OCI-LY3 (cell line): ENCODE results near the gene SSU72.

ENCODE experiments used
- H2AFZ ChIP-seq: fragments of 200-600, 300-600 bp; shearing (Covaris generic); 2 replicates; pipeline ENCODE4 v1.6.0; 2014; ENCODE audit warnings: antibody characterized with exemption, low read depth, low read length
- H3K27ac ChIP-seq: fragments of 200-600, 300-600 bp; sonication (generic); 2 replicates; pipeline ENCODE4 v1.5.1; 2014; ENCODE audit warnings: mild to moderate bottlenecking, low read length, moderate library complexity, mixed read lengths
- H3K27me3 ChIP-seq: fragments of 200-600, 300-600 bp; sonication (generic); 2 replicates; pipeline ENCODE4 v1.6.1; 2014; ENCODE audit warnings: low read depth, low read length, mixed read lengths
- H3K36me3 ChIP-seq: fragments of 200-600, 300-600 bp; sonication (generic); replicated peaks from 2 replicates; pipeline ENCODE3; 2014; ENCODE audit warnings: low read depth, low read length, mixed read lengths
- H3K4me1 ChIP-seq: fragments of 300-600, 200-600 bp; sonication (generic); 2 replicates; pipeline ENCODE4 v1.6.1; 2014; ENCODE audit warnings: low read length, mixed read lengths
- H3K4me2 ChIP-seq: fragments of 200-600, 300-600 bp; sonication (generic); 2 replicates; pipeline ENCODE4 v1.6.1; 2014; ENCODE audit warnings: low read length, mixed read lengths
- H3K4me3 ChIP-seq: fragments of 300-600, 200-600 bp; sonication (generic); 2 replicates; pipeline ENCODE4 v1.5.1; 2014; ENCODE audit warnings: antibody characterized with exemption, mild to moderate bottlenecking, low read length, moderate library complexity
- H3K79me2 ChIP-seq: fragments of 300-600, 200-600 bp; shearing (Covaris generic); 2 replicates; pipeline ENCODE4 v1.6.1; 2014; ENCODE audit warnings: mild to moderate bottlenecking, low read length, mixed read lengths
- H3K9ac ChIP-seq: fragments of 300-600, 200-600 bp; shearing (Covaris generic); 2 replicates; pipeline ENCODE4 v1.6.0; 2014; ENCODE audit warnings: mild to moderate bottlenecking, low read length, moderate library complexity
- H3K9me3 ChIP-seq: fragments of 200-600, 300-600 bp; shearing (Covaris generic); 2 replicates; pipeline ENCODE4 v1.6.1; 2014; ENCODE audit warnings: low read length, mixed read lengths; ENCODE audit not compliant: insufficient read depth
- H4K20me1 ChIP-seq: fragments of 200-600, 300-600 bp; sonication (generic); 2 replicates; pipeline ENCODE4 v1.6.1; 2016; ENCODE audit warnings: low read length, mixed read lengths; ENCODE audit not compliant: insufficient read depth
- EZH2phosphoT487 ChIP-seq: fragments of 200-600 bp; shearing (Covaris generic); IDR thresholded peaks from 2 replicates; pipeline ENCODE4 v1.6.1; 2018; ENCODE audit warnings: antibody characterized with exemption, mixed run types, low read depth
- TF ChIP-seq, protein P1 (sequence below): fragments of 200-600, 300-600 bp; sonication (generic); IDR thresholded peaks from 2 replicates; pipeline ENCODE4 v1.5.1; 2014; ENCODE audit warnings: antibody characterized with exemption, low read length, low read depth

SSU72 gene

DNA sequence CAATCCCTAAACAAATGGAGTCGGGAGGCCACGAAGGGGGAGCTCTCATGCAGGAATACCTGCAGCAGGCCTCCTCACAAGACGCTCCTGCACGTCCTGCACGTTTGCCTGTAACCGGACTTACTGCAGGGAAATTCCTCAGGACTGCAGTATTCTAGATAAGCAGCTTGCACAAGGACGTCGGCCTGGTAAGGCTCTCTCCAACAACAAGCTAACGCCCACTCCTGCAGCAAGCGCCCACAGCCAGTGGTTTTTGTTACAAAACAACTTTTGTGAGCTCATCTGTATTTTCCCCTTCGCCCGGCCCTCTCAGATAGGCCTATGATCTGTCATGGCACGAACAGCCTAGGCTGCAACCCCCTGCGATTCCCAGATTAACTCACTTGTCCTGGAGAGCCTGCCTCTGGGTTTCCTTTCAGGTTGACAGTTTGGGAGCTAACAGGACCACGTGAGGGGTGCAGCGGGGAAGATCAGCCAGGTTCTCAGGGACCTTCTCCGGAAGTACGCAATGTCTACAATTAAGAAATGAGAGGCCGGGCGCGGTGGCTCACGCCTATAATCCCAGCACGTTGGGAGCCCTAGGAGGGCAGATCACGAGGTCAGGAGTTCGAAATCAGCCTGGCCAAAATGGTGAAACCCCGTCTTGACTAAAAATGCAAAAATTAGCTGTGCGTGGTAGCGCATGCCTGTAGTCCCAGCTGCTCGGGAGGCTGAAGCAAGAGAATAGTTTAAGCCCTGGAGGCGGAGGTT, 39.7 kb upstream of the SSU72 start:
- Histone ChIP-seq H3K9me3 (no peaks in the 10 kb centered on the region), H3K27ac (no peak overlapping the region), H3K4me3 (peak overlapping the region; percentile 96), H3K27me3 (no peaks in the 10 kb centered on the region), H3K79me2 (peaks cover 12% of the 10 kb centered on the region; the same call in 1 of the 2 replicates), H3K4me1 (peaks cover 14% of the 10 kb centered on the region), H2AFZ (no peak overlapping the region), H4K20me1 (no peaks in the 10 kb centered on the region), H3K4me2 (peak overlapping the region; percentile 83), H3K9ac (peak overlapping the region; percentile 61), H3K36me3 (no peaks in the 10 kb centered on the region)
- no peak for TF ChIP-seq EZH2phosphoT487
- TF ChIP-seq, protein P1, sequence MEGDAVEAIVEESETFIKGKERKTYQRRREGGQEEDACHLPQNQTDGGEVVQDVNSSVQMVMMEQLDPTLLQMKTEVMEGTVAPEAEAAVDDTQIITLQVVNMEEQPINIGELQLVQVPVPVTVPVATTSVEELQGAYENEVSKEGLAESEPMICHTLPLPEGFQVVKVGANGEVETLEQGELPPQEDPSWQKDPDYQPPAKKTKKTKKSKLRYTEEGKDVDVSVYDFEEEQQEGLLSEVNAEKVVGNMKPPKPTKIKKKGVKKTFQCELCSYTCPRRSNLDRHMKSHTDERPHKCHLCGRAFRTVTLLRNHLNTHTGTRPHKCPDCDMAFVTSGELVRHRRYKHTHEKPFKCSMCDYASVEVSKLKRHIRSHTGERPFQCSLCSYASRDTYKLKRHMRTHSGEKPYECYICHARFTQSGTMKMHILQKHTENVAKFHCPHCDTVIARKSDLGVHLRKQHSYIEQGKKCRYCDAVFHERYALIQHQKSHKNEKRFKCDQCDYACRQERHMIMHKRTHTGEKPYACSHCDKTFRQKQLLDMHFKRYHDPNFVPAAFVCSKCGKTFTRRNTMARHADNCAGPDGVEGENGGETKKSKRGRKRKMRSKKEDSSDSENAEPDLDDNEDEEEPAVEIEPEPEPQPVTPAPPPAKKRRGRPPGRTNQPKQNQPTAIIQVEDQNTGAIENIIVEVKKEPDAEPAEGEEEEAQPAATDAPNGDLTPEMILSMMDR = no peak

DNA sequence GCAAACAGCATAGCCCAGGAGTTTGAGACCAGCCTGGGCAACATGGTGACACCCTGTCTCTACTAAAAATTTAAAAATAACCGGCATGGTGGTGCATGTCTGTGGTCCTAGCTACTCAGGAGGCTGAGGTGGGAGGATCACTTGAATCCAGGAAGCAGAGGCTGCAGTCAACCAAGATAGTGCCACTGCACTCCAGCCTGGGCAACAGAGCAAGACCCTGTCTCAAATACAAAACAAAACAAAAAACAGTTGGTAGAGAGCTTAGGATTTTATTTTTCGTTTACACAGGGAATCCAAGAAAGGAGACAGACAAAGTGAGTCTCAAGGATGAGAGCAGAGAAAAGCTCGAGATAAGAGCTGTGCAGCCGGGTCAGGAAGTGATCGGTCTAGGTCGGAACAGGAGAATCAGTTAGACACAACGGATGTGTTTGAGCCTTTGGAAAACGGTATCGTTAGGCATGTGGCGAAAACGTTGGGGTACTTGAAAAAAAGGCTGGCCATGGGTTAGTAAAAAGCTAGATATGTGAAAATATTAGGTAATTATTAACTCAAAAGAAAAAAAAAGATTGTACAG, 38.9 kb upstream of the SSU72 start:
- Histone ChIP-seq H3K27ac (no peak overlapping the region), H3K79me2 (peaks cover 12% of the 10 kb centered on the region; the same call in 1 of the 2 replicates), H4K20me1 (no peaks in the 10 kb centered on the region), H3K4me2 (peak overlapping the region; percentile 83; the same call in 1 of the 2 replicates), H3K4me3 (no peak overlapping the region), H3K9me3 (no peaks in the 10 kb centered on the region), H3K36me3 (no peaks in the 10 kb centered on the region), H3K27me3 (no peaks in the 10 kb centered on the region), H3K9ac (no peak overlapping the region), H3K4me1 (peaks cover 14% of the 10 kb centered on the region), H2AFZ (no peak overlapping the region)
- TF ChIP-seq EZH2phosphoT487 = no peak
- TF ChIP-seq, protein P1 = no peak

DNA sequence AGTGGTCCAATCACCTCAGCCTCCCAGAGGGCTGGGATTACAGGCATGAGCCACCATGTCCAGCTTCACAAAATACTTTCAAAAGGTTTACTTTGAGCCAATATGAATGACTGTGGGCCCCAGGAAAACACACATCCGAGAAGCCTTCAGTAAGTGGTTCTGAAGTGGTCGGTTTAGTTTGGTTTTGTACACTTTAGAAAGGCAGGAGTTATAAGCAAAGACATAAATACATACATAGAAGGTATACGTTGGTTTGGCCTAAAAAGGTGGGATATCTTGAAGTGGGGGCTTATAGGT, 37.4 kb upstream of the SSU72 start:
- Histone ChIP-seq H3K27ac (no peak overlapping the region), H3K4me3 (no peak overlapping the region), H3K9ac (no peak overlapping the region), H3K27me3 (no peaks in the 10 kb centered on the region), H2AFZ (no peak overlapping the region), H4K20me1 (no peaks in the 10 kb centered on the region), H3K4me2 (no peak overlapping the region), H3K4me1 (peaks cover 21% of the 10 kb centered on the region), H3K36me3 (no peaks in the 10 kb centered on the region), H3K9me3 (no peaks in the 10 kb centered on the region), H3K79me2 (peaks cover 12% of the 10 kb centered on the region; the same call in 1 of the 2 replicates)
- TF ChIP-seq EZH2phosphoT487 = no peak
- TF ChIP-seq, protein P1 = no peak

DNA sequence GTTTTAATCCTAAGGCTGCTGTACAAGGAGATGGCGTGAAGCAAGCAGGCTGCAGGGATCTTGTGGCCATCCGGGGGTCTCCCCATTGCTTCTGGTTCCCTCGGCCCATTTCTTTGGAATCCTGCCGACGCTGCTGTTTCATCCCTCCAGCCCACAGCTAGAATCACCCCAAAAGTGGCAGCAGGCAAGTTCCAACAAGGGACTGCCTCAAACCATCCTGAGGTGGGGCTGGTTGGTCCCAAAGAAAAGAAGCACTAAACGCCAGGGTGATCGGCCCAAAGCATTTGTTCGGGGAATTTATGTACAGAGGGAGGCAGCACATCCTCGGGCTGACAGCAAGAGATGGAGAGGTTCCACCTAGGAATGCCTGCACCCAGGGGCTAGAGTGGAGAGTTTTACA, 36.1 kb upstream of the SSU72 start:
- H3K4me3 ChIP-seq = no peak overlapping the region
- peaks cover 23% of the 10 kb centered on the region for H3K4me1 ChIP-seq
- no peaks in the 10 kb centered on the region for H3K36me3 ChIP-seq
- H3K27ac ChIP-seq = no peak overlapping the region
- H3K9ac ChIP-seq = no peak overlapping the region
- H3K27me3 ChIP-seq = no peaks in the 10 kb centered on the region
- no peaks in the 10 kb centered on the region for H3K9me3 ChIP-seq
- H3K79me2 ChIP-seq = peaks cover 7% of the 10 kb centered on the region; the same call in 1 of the 2 replicates
- H3K4me2 ChIP-seq = no peak overlapping the region
- TF ChIP-seq, protein P1 = no peak
- no peak for TF ChIP-seq EZH2phosphoT487
- no peaks in the 10 kb centered on the region for H4K20me1 ChIP-seq
- no peak overlapping the region for H2AFZ ChIP-seq
